ENCODE results near the gene MOB4.
"Not testable (repeated sequence)": the region's sequence is repeated elsewhere in the genome, so short reads cannot be mapped to it uniquely, and the experiment has no call there.

MOB4 gene

GRCh38 chr2:197515739-197516392, at the start of gene MOB4:
Gene MOB4, plus strand, starts transcription at chr2:197516066. Its CDS starts 21 bp downstream, at chr2:197516087.
- peak; percentile 73 to 98 (median 92) for DNase-seq

GRCh38 chr2:197472166-197472565, 43.7 kb upstream of the MOB4 start:
- no peak for DNase-seq

- no peak for DNase-seq
These were observed 38.1 kb upstream of the MOB4 start for GRCh38 chr2:197477797-197478196.

GRCh38 chr2:197480165-197481036, 35.5 kb upstream of the MOB4 start:
- DNase-seq = no peak

- not testable (repeated sequence) for DNase-seq
These were observed 31.6 kb upstream of the MOB4 start for GRCh38 chr2:197484248-197484647.

- DNase-seq = no peak
These were observed 29.7 kb upstream of the MOB4 start for GRCh38 chr2:197486175-197486574.

GRCh38 chr2:197487385-197487784, 28.5 kb upstream of the MOB4 start:
- no peak for DNase-seq

- no peak for DNase-seq
These were observed 20.3 kb upstream of the MOB4 start for GRCh38 chr2:197495433-197496134.

GRCh38 chr2:197496695-197497094, 19.2 kb upstream of the MOB4 start:
- DNase-seq = no peak

GRCh38 chr2:197497326-197497725, 18.5 kb upstream of the MOB4 start:
- no peak for DNase-seq

GRCh38 chr2:197498235-197498936, 17.5 kb upstream of the MOB4 start:
- no peak for DNase-seq

- DNase-seq = peak in 44 of 51 donors; percentile 5 to 78 (median 50)
These were observed 16.8 kb upstream of the MOB4 start for GRCh38 chr2:197498937-197499593.

- DNase-seq = peak; percentile 92 to 100 (median 98)
These were observed 16.0 kb upstream of the MOB4 start, which contains the start of the genes HSPD1 and HSPE1 for GRCh38 chr2:197499594-197500502. Gene HSPD1, minus strand, starts transcription at chr2:197499840. Its CDS starts 992 bp downstream, at chr2:197498848. Gene HSPE1, plus strand, starts transcription at chr2:197500379. Its CDS starts 58 bp downstream, at chr2:197500437.

- peak in 6 of 51 donors; percentile 40 to 75 (median 50) for DNase-seq
These were observed 15.2 kb upstream of the MOB4 start for GRCh38 chr2:197500503-197501131.

- DNase-seq = no peak
These were observed 13.7 kb upstream of the MOB4 start for GRCh38 chr2:197502201-197502600.

GRCh38 chr2:197502685-197503084, 13.2 kb upstream of the MOB4 start:
- DNase-seq = no peak

- DNase-seq = no peak
These were observed 11.9 kb upstream of the MOB4 start for GRCh38 chr2:197504000-197504399.

GRCh38 chr2:197504512-197504911, 11.4 kb upstream of the MOB4 start:
- DNase-seq = no peak

- DNase-seq = no peak
These were observed 9.2 kb upstream of the MOB4 start for GRCh38 chr2:197506658-197507057.

All from hypothalamus (tissue), 51 donors.